ENCODE measurements around the gene GXYLT1.
"Not testable (repeated sequence)": the region's sequence is repeated elsewhere in the genome, so short reads cannot be mapped to it uniquely, and the experiment has no call there.

The GXYLT1 gene, protein sequence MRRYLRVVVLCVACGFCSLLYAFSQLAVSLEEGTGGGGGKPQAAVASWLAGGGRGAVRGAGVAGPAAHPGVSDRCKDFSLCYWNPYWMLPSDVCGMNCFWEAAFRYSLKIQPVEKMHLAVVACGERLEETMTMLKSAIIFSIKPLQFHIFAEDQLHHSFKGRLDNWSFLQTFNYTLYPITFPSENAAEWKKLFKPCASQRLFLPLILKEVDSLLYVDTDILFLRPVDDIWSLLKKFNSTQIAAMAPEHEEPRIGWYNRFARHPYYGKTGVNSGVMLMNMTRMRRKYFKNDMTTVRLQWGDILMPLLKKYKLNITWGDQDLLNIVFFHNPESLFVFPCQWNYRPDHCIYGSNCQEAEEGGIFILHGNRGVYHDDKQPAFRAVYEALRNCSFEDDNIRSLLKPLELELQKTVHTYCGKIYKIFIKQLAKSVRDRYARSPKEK

DNA sequence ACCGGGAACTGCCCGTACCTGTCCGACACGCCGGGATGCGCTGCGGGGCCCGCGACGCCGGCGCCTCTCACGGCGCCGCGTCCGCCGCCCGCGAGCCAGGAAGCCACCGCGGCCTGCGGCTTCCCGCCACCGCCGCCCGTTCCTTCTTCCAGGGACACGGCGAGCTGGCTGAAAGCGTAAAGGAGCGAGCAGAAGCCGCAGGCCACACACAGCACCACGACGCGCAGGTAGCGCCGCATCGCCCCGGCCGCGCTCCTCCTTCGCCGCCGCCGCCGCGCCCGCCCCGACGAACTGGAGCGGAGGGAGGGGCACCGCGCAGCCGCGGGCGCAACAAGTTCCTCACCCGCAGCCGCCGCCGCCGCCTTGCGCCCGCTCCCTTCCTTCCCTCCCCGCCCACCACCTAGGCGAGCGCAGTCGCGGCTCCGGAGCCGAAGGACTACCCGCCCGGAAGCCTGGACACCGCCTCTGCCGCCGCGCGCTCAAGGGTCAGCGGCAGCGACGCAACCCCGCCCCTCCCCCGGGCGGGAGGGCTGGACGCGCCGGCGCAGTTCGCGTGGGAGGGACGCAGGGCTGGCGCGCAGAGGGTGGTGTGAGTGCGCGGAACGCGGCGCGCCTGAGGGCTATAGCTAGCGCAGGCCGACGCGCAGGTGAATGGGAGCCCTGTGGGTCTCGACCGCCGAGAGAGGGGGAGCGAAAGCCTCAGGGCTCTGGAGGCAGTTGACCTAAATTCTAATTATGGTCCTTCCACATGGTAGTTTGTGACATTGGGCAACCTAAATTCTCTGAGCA lies at the start of gene GXYLT1:
GXYLT1 (minus strand) TSS at position 467 of the 789 bp plus-strand sequence; CDS start at position 239, 228 bp downstream.
- DNase-seq = peak; percentile 10 to 93 (median 79)

DNA sequence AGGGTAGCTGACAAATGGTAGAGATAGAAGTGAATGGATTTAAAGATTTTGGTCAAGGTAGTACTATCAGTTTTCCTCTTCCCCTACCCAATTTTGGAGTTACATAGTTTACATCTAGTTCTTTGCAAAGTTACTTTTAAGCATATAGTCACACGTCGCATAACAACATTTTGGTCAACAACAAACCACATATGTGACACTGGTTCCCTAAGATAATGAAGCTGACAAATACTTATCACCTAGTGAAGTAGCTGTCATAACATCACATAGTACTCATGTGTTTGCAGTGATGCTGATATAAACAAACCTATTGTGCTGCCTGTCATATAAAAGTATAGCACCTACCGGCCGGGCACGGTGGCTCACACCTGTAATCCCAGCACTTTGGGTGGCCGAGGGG lies 48.0 kb upstream of the GXYLT1 start:
- DNase-seq = no peak

DNA sequence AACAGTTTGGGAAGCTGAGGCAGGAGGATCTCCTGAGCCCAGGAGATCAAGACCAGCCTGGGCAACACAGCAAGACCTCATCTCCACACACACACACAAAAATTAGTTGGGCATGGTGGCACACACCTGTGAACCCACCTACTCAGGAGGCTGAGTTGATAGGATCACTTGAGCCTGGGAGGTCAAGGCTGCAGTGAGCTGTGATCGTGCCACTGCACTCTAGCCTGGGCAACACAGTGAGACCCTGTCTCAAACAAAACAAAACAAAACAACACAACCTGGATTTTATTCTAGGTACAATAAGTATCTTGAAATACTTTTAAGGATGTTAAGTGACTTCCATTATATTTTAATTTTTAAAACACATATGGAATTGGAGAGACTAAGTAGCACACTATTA lies 47.6 kb upstream of the GXYLT1 start:
- DNase-seq = no peak

DNA sequence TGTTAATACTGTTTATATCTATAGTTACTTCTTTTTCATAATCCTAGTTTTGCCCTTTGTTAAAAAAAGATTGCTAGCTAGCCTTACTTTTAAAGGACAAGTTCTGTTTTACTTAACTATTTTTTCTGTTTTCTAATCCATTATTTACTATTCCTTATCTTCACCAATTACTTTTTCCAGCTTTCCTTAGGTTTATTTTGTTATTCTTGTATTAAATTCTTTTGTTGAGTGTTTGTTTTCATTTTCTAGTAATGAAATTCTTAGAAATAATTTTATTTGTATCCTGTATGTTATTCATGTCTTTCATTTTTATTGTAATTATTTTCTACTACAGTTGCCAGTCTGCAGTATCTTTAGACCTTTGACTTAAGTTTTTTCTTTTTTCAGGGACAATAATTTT lies 45.7 kb upstream of the GXYLT1 start:
- no peak for DNase-seq

DNA sequence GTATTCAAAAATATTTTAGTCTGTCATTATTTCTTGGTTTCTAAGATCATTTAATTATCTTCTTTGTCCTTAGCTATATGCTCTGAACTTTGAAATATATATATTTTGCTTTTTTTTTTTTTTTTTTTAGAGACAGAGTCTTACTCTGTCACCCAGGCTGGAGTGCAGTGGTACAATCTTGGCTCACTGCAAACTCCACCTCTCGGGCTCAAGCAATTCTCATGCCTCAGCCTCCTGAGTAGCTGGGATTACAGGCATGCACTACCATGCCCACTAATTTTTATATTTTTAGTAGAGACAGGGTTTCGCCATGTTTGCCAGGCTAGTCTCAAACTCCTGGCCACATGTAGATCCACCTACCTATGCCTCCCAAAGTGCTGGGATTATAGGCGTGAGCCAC lies 43.6 kb upstream of the GXYLT1 start:
- DNase-seq = not testable (repeated sequence)

DNA sequence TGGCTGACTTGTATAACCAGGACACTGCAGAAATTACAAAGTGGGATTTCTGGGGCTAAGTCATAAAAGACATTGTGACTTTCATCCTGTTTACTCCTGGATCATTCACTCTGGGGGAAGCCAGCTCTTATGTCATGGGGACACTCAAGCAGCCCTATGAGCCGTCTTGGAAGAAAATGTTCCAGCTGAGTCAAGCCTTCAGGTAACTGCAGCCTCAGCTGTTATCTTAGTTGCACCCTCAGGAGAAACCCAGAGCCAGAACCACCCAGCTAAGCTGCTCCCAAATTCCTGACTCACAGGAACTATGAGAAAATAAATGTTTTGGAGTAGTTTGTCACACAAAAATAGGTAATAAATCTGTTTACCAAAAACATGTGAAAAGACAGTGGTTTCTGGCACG lies 43.1 kb upstream of the GXYLT1 start:
- DNase-seq = no peak

DNA sequence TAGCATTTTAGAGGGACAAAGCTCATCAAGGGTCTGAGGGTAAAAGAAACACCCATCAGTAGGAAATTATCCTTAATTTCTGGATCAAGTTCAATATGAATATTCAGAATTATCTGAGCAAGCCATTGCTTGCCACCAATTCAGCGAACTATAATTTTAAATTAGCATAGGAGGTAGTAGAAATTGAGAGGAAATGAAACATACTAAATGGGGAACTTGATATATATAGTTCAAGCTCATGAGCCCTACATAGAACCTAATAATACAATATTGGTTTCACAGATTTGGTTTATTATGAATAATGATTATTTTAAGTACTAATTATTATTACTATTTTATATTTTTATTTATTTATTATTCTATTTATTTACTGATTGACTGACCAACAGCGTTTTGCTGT lies 42.1 kb upstream of the GXYLT1 start:
- DNase-seq = no peak

DNA sequence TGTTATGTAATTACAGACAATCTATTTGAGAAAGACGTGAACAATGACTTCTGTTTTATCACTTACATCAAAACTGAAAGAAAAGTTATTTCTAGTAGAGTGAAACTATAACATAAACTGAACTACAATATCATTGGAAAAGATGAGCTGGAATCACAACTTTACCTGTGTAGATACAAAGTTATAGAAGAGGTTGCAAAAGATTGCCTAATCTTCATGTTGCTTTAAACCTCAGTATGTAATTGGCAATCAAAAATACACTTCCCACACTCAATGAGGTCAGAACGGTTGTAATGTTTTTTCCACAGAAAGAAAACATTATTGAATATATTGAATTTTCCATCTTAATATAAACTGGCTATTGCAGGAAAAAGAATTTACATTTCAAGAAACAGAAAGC lies 37.7 kb upstream of the GXYLT1 start:
- no peak for DNase-seq

DNA sequence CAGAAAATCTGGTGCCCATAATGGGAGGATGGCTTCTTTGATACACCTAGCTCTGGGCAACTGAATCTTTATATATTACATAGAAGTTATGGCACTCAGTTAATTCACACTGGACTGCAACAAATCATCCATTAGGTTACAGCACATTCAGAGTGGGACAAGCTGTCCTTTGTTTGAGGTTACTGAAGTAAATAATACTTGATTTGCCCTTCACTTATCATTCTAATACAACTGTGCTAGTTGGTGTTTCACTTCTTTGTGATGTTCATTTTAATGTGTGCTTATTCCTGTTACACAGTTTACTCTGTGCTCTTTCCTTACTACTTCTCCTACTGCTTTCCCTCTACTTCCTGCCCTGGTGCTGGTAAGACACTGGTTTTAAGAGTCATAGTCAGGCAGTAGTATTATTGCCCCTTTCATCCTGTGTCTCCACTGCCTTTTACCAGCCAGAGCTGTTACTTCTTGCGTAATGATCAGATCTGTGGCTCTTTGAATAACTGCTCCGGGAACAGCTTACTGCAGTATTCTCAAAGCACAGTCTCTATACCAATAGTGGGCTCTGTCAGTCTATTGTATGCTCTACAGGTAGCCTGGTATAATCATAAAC lies 36.4 kb upstream of the GXYLT1 start:
- DNase-seq = no peak

DNA sequence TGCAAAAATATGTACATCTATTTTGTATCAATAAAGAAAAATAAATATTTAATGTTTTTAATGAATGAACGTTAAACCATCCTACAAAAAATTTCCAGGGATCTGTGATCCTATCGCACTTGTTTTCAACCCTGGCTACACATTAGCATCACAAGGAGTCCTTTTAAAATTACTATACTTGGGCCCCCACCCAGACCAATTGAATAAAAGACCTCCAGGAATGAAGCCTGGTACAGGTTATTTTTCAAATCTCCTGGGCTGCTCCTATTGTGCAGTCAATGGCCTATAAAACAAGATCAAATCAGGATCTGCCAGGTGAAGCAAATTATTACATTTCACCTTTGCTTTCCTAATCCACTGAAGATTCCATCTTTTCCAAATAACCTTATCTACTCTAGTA lies 33.4 kb upstream of the GXYLT1 start:
- no peak for DNase-seq

DNA sequence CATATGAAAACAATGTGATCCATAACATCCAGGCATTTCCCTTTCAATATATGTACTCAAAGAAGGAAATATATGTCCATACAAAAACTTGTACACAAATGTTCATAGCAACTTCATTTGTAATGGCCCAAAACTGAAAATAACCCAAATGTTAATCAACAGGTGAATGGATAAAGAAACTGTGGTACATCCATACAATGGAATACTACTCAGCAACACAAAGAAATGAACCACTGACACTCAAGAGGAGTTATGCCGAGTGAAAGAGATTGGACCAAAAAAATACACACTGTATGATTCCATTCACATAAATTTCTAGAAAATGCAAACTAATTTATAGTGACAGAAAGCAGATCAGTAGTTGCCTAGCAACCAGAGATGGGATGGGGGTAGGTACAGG lies 30.3 kb upstream of the GXYLT1 start:
- no peak for DNase-seq

DNA sequence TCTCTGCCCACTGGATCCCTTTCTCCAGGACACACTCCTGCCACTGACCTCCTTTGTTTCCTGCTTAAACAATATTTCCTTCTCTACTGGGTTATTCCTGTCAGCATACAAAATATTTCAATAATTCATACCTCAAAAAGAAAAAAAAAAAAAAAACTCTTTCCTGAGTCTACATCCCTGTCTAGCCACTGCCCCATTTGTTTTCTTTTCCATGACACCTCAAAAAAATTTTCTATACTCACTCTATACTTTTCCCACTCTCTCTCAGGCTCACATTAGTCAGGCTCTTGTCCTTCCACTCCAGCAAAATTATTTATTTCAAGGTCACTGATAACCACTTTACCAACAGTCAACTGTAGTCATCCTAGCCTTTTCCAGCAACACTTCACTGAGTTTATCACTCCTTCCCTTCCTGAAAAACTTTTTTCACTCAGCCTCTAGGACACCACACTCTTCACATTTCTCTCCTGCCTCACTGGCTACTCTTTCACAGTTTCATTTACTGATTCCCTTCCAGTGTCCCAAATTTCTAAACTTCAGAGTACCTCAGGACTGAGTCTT lies 29.4 kb upstream of the GXYLT1 start:
- no peak for DNase-seq

DNA sequence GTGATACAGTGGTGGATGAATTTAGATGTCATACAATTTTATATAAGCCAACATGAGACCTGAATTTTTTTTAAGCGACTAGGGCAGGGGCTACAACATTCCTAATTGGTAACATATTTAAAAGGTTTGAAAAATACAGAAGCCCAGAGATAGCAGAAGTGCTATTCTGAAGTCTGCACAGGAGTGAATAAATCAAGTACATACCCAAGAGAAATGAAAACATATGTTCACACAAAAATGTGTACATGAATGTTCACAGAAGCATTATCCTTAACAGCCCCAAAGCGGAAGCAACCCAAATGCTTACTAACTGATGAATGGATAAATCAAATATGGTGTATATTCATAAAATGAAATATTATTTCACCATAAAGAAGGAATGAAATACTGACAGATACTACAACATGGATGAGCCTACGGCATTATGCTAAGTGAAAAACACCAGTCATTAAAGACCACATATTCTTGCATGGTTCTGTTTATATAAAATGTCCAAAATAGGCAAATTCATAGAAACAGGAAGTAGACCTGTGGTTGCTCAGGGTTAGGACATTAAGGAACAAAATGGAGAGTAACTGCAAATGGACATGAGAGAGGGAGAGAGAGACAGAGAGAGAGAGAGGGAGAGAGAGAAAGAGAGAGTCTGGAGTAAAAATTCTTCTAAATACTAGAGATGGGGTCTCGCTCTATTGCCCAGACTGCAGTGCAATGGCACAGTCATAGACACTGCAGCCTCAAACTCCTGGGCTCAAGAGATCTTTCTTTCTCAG lies 28.0 kb upstream of the GXYLT1 start:
- DNase-seq = no peak

DNA sequence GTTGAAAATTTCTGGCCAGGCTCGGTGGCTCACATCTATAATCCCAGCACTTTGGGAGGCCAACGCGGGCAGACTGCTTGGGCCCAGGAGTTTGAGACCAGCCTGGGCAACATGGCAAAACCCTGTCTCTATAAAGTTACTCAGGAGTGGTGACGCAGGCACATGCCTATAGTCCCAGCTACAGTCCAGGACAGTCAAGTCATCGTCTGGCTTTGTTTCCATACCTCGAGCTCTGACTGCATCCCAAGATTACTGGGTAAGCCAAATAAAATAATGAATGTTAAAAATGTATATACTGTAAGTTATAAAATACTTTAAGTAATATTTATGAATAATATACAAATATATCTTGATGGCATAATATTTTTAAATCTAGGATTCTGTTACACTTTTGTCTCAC lies 23.0 kb upstream of the GXYLT1 start:
- DNase-seq = no peak

DNA sequence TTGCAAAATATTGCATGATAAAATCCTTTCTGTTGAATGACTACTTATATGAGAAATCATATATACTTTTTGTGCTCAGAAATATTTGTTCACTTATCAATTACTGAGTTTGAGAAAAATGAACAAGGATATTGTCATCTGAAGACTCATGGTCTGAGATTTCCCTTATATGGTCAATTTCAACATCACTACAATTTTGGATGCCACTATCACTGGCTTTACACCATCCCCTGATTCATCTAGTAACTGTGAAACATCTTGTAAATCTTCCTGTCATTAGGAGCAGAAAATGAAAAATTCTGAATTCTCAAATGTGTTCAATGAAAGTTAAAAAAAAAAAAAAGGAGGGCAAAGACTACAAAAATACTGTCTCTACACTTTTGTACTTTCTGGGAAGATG lies 21.8 kb upstream of the GXYLT1 start:
- no peak for DNase-seq

DNA sequence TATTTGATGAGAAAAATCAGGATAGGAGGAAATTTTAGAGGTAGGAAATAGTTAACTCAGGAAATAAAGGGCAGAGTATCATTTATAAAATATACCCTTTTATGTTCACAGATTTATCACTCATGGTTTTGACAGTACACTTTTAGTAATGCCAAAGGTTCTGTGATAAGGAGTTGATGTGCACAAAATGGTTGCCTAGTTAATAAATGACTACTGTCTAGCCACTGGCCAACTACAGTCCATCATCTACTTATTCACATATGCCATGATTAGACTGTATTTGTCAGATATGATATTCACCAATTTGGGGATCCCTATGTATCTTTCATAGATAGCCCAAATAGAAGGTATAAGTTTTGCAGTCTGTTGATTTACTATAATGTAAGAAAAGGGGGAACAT lies 19.2 kb upstream of the GXYLT1 start:
- no peak for DNase-seq

DNA sequence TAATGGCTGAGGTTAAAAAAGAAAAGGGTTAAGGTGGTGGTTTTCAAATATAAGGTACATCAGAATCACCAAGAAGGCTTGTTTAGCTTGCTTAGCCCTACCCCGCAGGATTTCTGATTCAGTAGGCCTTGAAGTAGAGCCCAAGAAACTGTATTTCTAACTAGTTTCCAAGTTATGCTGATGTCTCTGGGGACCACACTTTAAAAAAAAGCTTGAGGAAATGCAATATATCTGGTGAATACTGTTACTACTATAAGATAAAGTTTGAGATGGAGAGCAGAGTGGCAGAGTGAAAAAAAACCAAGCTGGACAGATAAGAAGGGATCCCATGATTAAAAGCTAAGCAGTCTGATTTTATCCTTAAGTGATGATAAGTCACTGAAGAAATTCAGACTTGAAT lies 18.3 kb upstream of the GXYLT1 start:
- DNase-seq = no peak

DNA sequence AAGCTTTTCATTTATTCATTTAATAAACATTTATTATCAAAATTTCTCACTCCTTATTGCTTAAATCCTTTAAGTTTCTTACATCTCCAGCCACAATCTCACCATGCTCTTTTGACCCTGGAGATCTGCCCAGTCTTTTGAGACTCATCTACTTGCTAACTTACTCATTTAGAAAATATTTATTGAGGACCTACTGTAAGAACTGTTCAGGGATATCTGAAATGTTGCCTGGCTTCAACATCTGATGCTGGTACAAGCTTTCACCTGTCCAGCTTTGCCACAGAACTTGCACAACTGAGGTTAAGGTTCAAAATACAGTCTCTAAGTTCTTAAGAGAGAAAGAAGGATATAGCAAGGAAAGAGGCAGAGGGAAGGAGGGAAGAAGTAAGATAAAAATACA lies 17.5 kb upstream of the GXYLT1 start:
- DNase-seq = no peak

DNA sequence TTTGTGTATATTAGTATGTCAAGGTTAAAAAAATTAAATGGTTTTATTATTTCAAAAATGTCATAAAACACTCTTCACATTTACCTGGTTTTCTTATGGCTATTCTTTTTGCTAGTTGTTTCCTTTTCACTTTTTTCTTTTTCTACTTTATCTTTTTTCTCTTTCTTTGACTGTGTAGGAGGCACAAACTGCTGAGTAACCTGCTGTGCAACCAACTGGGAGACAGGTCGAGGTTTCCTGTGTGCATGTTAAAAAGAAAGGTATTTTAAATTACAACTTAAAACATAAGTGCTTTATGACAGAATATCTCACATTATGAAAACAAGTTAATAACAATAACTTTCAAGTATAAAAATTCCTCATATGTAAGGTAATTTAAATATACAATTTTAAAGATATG lies 16.9 kb upstream of the GXYLT1 start:
- peak in 1 of 56 donors; percentile 2 for DNase-seq

DNA sequence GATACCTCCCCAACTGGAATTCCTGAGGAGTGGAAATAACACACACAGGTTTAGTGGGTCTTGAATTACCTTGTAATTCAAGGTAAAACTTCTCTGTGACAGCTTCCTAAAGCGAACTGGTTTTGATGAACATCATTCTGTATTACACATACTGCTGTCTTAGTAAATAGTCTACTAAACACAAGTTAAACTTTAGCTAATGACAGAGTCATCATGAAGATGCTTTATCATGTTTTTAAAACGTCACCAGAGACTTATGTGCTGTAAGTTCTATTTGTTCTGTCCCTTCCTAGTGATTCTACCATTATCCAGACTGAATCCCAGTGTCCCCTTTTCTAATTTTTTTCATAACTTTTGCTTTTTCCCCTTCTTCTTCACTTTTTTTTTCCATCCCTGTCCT lies 11.6 kb upstream of the GXYLT1 start:
- DNase-seq = no peak

DNA sequence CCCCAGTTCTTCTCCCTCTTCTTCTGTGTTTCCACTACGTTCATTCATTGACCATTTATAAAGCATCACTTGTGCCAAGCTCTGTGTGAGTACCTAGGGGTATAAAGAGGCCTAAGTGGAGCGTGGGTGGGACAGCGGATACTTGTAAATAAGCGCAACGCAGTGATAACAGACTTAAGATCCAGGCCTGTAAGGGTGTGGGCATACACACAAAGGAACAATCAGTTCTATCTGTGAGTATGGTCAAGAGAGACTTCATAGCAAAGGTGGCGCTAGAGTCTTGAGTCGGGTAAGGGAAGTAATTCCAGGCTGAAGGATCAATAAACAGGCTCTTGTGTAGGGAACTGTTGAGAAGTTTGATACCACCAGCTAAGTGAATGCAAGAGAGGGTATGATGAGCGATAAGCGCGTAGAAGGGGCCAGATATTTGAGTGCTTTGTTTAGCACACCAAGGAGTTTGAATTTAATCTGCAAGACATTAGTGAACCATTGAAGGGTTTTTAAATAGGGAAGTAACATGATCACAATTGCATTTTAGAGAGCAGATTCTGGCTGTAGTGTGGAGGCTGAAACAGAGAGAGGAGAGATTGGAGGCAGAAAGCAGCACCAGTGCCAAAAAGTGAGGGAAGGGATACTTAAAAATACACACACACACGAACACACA lies 1.0 kb upstream of the GXYLT1 start:
- DNase-seq = no peak
